B cell (primary cell): ENCODE results near the gene ATF1.

Source experiments
- EZH2 ChIP-seq: IDR thresholded peaks from 2 replicates; pipeline ENCODE4 v1.6.1; 2012; ENCODE audit warnings: borderline replicate concordance, low read depth, mild to moderate bottlenecking, moderate library complexity, low read length; ENCODE audit not compliant: insufficient read depth, poor library complexity, severe bottlenecking
- TF ChIP-seq, protein P1 (sequence below): fragments of 200-600 bp; IDR thresholded peaks from one replicate; pipeline ENCODE4 v1.8.0; 2022; ENCODE audit warnings: antibody characterized with exemption, mild to moderate bottlenecking

GRCh38 chr12:50788561-50788960 lies 24.7 kb downstream of the ATF1 start:
- TF ChIP-seq, protein P1, sequence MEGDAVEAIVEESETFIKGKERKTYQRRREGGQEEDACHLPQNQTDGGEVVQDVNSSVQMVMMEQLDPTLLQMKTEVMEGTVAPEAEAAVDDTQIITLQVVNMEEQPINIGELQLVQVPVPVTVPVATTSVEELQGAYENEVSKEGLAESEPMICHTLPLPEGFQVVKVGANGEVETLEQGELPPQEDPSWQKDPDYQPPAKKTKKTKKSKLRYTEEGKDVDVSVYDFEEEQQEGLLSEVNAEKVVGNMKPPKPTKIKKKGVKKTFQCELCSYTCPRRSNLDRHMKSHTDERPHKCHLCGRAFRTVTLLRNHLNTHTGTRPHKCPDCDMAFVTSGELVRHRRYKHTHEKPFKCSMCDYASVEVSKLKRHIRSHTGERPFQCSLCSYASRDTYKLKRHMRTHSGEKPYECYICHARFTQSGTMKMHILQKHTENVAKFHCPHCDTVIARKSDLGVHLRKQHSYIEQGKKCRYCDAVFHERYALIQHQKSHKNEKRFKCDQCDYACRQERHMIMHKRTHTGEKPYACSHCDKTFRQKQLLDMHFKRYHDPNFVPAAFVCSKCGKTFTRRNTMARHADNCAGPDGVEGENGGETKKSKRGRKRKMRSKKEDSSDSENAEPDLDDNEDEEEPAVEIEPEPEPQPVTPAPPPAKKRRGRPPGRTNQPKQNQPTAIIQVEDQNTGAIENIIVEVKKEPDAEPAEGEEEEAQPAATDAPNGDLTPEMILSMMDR = no peak
- no peak for TF ChIP-seq EZH2
